NAMALWA (cell line): ENCODE measurements around the gene TMEM165.

Source experiments
- DNase-seq: peaks from one replicate; pipeline ENCODE4 v3.0.0-alpha.2; 2015; ENCODE audit warnings: low spot score

TMEM165 gene

GRCh38 chr4:55406545-55406944, 10.8 kb downstream of the TMEM165 start:
- DNase-seq, result no peak

DNA sequence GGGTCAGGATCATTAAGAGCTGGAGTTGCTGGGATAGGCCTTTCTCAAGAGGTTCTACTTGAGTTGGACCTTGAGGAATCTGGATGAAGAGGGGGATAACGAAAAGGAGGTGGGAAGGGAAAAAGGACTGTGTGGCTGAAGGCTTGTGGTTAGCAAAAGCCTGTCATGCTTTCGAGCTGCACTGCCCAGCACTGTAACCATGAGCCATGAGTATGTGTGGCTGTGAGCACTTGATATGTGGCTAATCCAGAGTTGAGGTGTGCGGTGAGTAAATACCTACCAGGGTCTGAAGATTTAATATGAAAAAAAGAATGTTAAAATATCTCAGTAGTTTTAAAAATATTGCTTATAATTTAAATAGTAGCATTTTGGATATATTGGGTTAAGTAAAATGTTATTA, 11.4 kb downstream of the TMEM165 start:
- DNase-seq, result no peak

DNA sequence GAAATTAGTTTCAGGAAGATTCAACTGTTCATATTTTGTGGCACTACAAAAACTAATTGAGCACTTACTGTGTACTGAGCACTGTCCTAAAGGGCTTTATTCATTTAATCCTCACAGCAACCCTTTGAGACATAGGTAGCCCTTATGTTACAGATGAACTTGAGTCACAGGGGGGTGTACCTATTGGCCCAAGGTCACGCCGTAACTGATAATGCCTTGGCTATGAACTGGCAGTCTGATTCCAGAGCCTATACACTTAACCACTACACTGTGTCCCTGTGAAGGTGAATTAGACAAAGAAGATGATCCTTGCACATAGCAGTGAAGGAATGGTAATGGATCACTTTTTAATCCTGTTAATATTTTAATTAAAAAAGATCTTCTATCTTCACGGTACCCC, 12.0 kb downstream of the TMEM165 start:
- no peak for DNase-seq

DNA sequence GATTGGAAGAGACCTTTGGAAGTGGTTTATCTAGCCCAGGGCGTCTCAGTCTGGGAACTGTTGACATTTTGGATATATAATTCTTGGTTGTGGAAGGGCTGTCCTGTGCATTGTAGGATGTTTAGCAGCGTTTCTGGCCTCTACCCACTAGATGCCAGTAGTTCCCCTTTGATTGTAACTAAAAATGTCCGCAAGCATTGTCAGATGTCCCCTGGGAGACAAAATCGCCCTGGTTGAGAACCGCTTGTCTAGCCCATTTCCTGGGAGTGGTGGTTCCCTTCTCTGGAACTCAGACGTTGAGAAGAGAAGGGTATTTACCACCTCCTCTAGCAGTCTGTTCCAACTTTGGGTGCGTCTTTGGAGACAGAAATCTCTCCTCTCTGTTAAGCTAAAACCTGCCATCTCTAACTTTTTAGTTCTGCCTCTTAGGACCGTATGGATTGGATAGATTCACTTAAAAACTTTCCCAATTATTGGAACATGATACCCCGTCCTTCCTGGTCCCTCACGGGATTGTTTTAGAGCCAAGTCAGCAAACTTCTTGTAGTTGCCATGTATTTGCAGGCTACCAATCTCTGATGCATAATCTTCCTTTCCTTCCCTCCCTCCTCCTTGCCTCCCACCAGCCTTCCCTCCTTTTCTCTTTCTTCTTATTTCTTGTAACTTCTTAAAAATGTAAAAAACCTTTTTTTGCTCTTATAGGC, 13.9 kb downstream of the TMEM165 start:
- peak; percentile 63 for DNase-seq

DNA sequence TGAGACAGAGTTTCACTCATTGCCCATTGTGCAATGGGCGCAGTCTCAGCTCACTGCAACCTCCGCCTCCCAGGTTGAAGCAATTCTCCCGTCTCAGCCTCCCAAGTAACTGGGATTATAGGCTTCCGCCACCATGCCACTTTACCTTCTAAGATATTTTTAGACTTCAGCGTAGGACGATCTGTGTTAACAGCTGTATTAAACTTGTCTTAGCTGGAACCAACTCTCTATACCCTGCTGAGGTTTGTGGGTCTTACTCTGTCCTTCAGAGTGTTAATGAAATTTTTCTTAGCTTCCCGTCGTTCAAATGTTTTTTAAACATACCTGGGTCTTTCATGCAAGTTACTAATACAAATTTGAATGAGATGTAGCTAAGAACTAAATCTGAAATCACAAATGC, 14.7 kb downstream of the TMEM165 start:
- no peak for DNase-seq

DNA sequence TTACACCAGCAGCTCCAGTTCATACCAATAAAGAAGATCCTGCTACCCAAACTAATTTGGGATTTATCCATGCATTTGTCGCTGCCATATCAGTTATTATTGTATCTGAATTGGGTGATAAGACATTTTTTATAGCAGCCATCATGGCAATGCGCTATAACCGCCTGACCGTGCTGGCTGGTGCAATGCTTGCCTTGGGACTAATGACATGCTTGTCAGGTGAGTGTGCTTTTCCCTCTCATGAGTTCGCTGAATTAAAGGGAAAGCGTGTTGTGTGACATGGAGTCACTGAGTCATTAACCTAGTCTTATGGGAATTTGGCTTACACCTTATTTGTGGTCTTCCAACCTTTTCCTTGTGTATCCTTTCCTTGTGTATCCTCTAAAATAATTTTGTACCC, 15.9 kb downstream of the TMEM165 start:
- DNase-seq, result no peak

DNA sequence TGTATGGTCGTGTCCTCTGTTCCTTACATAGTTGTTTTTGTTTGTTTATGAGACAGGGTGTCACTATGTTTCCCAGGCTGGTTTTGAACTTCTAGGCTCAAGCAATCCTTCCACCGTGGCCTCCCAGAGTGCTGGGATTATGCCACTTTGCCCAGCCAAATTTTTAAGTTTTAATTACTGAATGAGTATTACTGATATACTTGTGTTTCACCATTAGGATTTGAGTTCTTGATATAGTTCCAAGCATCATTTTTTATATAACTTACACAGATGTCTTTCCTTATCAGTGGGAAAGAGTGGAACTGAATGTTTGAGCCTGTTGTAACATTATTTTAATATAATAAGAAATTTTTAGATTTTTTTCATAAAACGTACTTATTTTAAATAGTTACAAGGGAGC, 20.4 kb downstream of the TMEM165 start:
- DNase-seq, result no peak

DNA sequence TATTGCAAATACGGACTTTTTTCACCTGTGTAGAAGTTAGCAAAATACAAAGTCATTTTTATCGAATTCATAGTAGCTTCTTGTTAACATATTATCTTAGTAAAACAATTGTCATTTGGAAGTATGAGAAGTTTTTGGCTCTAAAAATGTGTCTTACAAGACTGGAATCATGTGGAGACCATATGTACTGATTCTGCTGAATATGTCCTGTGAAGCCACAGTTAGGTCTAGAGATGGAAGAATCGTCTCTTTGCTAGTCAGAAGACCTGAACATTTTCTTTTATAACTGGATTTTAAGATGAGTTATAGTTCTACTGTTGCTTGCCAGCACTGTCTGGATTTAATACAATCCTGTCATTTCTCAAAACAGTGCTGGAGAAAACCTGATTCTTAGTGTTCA, 29.0 kb downstream of the TMEM165 start:
- DNase-seq, result no peak

DNA sequence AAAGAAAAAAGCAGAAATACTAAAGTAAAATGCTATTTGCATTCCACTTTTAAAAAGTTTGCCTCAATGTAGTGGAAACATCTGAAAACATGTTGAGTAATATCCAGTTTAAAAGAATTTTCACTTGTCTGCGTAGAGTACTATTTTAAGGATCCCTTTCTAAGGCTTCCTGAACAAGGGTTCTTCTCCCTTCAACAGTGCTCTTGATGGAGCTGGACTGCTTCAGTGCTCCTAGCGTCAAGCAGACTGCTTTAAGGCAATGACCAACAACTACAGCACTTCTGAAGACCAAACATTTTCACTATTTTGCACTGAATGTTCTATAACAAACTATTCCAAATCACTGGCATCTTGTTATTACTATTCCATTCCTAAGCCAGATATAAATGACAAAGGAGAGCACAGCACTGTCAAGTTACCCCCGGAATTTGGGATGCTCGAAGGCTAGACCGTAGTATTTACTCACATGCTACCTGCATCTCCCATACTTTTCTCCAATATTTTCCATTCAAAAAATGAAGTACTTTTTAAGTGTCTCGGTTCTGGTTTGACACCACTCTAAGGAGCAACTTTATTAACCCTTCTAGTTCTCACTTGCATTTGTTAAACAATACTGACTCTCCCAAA, 36.1 kb downstream of the TMEM165 start:
- no peak for DNase-seq

GRCh38 chr4:55435141-55435841, 39.5 kb downstream of the TMEM165 start:
- DNase-seq, result peak; percentile 19

- no peak for DNase-seq
Measured at GRCh38 chr4:55437356-55437796, 41.6 kb downstream of the TMEM165 start.

- no peak for DNase-seq
Measured at GRCh38 chr4:55437823-55438222, 42.1 kb downstream of the TMEM165 start.

- no peak for DNase-seq
Measured at GRCh38 chr4:55438314-55438713, 42.6 kb downstream of the TMEM165 start.

DNA sequence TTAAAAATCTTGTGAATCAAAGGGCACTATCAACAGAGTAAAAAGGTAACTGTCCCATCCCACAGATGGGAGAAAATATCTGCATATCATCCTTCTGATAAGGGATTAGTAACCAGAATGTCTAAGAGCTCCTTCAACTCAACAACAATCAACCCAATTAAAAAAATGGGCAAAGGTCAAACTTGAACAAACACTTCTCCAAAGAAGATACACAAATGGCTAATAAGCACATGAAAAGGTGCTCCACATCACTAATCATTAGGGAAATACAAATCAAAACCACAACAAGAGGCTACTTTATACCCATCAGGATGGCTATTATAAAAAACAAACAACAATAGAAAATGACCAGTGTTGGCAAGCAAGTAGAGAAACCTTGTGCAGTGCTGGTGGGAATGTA, 43.3 kb downstream of the TMEM165 start:
- DNase-seq, result no peak

DNA sequence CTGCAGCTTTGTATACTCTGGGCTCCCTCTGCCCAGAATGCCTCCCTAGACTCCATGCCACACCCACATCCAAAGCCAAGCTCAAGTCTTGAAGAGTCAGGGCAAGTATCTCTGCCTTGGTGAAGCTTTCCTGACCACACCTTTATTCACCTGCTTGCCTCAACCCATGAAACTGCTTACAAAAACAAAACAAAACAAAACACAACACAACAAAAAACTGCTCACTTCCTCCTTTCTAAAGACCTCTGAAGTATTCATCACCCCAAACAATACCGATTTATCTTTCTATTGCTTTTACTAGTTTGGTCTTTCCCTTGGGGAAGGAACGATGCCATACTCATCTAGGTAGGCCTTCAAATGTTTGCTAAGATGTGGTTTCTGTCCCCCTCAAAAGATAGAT, 45.0 kb downstream of the TMEM165 start:
- DNase-seq, result no peak

- no peak for DNase-seq
Measured at GRCh38 chr4:55442541-55442940, 46.8 kb downstream of the TMEM165 start.

DNA sequence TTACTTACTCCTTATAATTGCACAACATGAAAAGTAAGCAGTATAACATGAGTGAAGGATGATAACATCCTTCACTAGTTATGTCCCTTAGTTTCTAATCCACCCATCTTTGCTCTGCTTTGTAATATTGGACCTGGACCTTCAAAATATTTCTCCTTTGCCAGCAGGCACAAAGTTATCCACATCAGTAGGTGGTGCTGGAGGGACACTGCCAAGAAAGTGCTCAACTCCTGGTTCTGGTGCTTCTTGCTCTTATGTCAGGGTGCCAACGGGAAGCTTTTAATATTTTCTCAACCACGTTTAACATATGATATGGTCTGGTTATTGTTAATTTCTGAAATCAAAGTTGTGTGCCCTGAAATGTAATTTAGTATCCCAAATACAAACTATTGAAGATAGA, 49.1 kb downstream of the TMEM165 start:
- no peak for DNase-seq

- no peak for DNase-seq
Measured at GRCh38 chr4:55445921-55446577, 50.3 kb downstream of the TMEM165 start.

DNA sequence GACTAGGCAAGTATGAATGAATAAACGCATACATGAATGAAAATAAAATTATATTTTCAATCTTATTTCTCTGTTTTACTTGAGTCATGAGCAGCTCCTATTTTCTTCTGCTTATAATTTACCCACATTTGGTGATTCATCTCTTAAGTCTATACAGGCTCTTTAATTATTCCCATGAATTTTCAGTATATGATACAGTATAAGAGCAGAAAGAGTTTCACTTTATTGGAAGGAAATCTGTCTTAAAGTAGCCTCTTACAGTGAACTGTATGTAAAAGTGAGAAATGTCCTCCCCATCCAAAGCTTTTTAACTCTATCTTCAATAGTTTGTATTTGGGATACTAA, 50.8 kb downstream of the TMEM165 start:
- DNase-seq, result no peak

GRCh38 chr4:55447108-55447708, 51.5 kb downstream of the TMEM165 start:
- DNase-seq, result no peak

DNA sequence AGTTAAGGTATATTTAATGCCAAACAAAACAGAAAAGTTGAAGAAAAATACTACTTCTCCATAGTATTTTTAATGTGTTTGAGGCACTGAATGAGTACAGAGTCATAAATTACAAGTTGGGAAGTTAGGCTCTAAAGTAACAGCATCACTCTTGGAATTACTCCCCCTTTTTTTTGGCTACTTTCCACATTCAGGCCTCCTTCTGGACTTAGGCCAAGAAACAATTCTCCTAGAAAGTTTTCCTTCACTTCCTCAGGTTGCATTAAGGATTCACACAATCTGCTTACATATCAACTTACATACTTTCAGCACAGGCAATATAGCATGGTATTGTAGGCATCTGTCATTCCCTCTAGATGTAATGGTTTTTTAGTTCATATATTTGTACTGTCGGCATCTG, 52.1 kb downstream of the TMEM165 start:
- no peak for DNase-seq

- no peak for DNase-seq
Measured at GRCh38 chr4:55450566-55450965, 54.8 kb downstream of the TMEM165 start.

- no peak for DNase-seq
Measured at GRCh38 chr4:55458164-55458563, 62.4 kb downstream of the TMEM165 start.
